C4-2B (cell line): ENCODE measurements around the gene RNF13.
"Not testable (repeated sequence)": the region's sequence is repeated elsewhere in the genome, so short reads cannot be mapped to it uniquely, and the experiment has no call there.

Experiments
- CTCF ChIP-seq: fragments of 450-650 bp; conservative IDR thresholded peaks from 2 replicates; pipeline ENCODE4 v1.5.1; 2017; ENCODE audit warnings: mild to moderate bottlenecking
- ZFX ChIP-seq: fragments of 450-650 bp; IDR thresholded peaks from 2 replicates; pipeline ENCODE4 v1.6.1; 2017

- not testable (repeated sequence) for TF ChIP-seq CTCF, ZFX
Observed at GRCh38 chr3:149938392-149939055, 125.5 kb downstream of the RNF13 start.
